ENCODE data around the gene HSPA4.
"Not testable (repeated sequence)": the region's sequence is repeated elsewhere in the genome, so short reads cannot be mapped to it uniquely, and the experiment has no call there.

HSPA4 gene

DNA sequence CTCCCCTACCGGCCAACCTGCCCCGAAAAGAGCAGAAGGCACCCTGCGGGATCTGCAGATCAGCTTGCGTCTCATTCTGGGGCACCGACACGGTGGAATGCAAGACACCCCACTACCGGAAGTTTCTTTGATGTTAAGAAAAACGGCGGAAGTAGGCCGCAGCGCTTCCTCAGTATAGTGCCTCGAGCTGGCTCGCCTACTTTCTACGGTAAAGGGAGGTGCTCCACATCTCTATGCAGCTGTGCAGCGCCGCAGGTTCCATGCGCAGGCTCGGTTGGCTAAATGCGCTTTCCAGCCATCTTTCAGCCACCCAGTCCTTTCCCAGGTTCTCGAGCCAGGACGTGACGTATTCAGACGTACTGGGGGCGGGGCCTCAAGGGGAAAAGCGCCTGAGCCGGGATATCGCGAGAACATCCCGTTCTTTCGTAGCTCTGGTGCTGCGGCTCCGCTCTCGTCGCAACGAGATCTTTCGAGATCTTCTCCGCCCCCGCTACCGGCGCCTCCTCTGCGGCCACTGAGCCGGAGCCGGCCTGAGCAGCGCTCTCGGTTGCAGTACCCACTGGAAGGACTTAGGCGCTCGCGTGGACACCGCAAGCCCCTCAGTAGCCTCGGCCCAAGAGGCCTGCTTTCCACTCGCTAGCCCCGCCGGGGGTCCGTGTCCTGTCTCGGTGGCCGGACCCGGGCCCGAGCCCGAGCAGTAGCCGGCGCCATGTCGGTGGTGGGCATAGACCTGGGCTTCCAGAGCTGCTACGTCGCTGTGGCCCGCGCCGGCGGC is at the start of gene HSPA4:
TSS of gene HSPA4 (plus strand) at position 472 of the 775 bp plus-strand sequence. CDS start at position 710, 238 bp downstream.
- DNase-seq (ENCODE audit: low read depth in 2 of 2), result peak; percentile 96

DNA sequence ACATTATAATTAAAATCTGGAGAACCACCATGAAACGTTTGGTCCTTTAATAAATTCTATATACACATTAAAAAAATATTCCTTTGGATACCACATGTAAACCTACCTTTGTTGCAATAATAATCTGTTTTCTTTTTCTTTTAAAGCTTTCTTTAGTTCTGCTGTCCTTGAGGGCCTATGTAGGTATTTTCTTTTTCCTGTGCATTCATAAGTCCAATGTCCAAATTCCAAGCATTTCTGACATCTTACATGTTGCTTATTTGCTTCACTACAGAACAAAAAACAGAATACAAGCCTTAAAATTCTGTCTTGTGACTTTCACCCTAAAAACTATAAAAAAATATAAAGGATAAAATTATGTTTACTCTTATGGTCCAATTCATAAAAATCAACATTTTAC is 45.2 kb upstream of the HSPA4 start:
- DNase-seq (ENCODE audit: low read depth in 2 of 2), result no peak

DNA sequence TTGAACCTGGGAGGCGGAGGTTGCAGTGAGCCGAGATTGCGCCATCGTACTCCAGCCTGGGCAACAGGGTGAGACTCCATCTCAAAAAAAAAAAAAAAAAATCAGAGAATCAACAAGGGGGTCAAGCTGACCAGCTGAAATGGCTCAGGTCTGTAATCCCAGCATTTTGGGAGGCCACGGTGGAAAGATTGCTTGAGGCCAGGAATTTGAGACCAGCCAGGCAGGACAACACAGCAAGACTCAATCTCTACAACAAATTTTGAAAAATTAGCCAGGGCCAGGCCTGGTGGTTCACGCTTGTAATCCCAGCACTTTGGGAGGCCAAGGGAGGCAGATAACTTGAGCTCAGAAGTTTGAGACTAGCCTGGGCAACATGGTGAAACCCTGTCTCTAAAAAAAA is 43.4 kb upstream of the HSPA4 start:
- not testable (repeated sequence) for DNase-seq (ENCODE audit: low read depth in 2 of 2)

DNA sequence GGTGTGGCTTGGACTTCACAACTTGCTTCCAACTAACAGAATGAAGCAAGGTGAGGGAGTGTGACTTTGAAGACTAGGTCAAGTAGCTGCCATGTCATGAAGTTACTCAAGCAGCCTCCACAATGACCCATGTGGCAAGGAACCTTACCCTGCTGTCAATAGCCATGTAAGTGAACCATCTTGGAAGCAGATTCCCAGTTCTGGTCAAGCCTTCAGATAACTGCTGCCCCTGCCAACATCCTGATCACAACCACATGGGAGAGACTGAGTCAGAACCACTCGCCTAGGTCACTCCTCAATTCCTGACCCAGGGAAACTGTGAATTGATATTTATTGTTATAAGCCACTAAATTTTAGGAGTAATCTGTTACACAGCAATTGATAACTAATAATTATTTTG is 36.3 kb upstream of the HSPA4 start:
- no peak for DNase-seq (ENCODE audit: low read depth in 2 of 2)

DNA sequence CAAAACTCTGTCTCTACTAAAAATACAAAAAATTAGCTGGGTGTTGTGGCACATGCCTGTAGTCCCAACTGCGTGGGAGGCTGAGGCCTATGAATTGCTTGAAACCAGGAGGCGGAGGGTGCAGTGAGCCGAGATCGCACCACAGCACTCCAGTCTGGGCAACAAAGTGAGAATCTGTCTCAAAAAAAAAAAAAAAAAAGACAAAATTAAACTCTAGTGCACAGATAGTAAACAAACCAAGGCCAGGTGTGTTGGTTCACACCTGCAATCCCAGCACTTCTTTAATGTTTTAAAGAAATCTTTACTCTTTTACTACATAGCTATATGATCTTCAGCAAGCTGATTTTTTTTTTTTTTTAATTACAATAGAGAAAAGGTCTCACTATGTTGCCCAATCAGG is 33.8 kb upstream of the HSPA4 start:
- DNase-seq (ENCODE audit: low read depth in 2 of 2), result no peak

DNA sequence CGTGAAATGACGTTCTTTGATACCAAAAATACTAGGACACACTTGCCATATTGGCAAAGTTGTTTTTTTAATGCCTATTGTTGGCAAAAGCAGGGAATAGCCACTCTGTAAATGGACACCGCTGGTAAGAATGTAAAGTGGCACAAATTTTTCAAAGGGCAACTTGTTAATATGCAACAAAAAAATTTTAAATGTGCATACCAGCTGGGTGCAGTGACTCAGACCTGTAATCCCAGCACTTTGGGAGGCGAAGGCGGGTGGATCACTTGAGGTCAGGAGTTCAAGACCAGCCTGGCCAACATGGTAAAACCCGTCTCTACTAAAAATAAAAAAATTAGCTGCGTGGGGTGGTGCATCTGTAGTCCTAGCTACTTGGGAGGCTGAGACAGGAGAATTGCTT is 32.3 kb upstream of the HSPA4 start:
- not testable (repeated sequence) for DNase-seq (ENCODE audit: low read depth in 2 of 2)

DNA sequence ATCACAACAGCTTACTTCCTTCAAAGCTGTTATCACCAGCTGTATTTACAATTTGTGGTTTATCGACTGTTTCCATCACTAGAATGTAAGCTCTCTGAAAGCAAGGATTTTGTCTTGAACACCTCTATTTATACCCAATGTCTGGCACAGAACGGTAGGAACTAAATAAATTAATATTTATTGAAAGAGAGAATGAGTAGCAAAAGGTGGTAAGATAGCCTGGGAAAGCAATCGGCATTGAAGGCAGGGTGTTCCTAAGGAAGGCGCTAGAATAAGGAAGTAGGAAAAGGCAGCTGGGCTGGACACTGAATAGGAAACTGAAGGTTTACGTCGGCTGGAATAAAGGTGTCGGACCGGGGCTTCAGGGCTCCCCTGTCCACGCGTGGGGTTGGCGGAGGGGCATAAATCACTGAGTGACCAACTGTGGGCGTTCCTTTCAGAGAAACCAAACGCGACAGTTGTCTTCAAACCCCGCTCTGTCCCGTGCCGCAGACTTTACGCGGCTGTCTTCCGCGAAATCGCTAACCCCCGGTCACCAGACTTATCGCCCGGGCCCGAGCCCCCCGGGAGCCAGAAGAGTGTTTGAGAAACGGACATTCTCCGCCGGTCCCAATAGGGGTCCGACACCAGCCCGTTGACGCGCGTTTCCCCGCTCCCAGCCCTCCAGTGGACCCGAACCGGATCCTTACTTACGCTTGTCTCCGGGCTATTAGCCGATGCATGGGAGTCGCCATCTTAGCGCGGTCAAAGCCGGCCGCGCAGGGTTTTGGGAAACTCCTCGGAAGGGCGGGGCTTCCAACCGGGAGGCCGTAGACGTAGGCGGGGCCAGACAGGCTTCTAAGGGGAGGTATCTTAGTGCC is 25.8 kb upstream of the HSPA4 start, which contains the start of gene ZCCHC10:
TSS of gene ZCCHC10 (minus strand) at position 746 of the 860 bp plus-strand sequence. CDS start at position 734, 12 bp downstream.
- peak; percentile 84 to 89 for DNase-seq (ENCODE audit: low read depth in 2 of 2)

DNA sequence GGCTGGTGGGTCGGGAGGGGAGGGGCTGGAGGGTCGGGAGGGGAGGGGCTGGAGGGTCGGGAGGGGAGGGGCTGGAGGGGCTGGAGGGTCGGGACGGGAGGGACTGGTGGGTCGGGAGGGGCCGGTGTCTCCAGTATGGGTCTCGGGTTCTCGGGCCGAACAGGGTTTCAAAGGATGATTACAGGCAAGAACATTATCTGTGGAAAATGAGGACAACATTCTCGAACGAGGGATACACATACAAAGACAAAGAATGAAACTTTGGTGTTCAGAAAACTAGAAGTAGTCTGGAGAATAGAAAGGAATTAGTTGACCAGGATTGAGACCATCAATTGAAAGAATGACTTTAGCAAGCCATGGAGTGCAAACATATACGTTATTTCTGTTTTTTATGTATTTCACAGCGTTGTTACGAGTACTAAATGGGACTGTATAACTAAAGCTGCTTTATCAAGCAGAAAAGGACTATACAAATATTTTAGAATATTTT is 25.1 kb upstream of the HSPA4 start:
- no peak for DNase-seq (ENCODE audit: low read depth in 2 of 2)

DNA sequence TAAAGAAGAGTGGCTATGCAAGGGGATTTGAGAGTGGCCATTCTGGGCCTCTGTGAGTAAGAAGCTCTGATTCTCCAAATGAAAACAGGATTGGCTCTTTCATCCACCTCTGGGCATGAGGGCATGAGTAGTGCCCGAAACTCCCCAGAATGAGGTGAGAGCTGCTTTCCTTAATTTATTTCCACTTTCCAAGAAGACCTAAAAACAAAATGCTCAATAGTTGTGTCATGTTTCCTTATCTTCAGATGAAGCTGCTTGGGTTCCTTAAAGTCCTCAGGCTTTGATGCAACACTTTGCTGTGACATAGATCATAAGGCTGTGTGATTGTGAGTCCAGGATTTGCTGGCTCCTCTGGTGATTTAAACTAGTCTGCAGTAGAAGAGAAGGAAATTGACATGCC is 22.4 kb upstream of the HSPA4 start:
- DNase-seq (ENCODE audit: low read depth in 2 of 2), result no peak

DNA sequence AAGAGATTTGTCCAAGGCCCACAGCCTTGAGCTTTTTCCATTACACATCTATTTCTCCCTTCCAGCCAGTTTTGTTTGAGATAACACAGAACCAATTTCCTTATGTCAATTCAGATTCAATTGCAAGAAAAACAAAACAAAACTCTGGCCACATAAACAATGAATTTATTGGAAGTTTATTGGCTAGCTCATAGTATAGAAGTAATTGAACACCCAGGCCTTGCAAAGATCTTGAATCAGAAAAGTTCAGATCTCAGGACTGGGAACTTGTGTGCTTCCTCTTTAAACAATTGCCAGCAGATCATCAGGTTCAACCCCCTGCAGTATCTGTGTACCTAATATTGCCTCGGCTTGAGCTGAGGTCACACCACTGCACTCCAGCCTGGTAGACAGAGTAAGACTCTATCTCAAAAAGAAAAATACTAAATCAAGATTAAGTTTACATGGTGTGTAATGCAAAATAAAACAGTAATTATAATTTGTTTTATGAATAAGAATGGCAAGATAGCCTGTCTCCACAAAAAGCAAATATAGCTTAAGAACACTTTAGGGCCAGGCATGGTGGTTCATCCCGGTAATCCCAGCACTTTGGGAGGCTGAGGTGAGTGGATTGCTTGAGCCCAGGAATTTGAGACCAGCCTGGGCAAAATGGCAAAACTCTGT is 21.3 kb upstream of the HSPA4 start:
- no peak for DNase-seq (ENCODE audit: low read depth in 2 of 2)

DNA sequence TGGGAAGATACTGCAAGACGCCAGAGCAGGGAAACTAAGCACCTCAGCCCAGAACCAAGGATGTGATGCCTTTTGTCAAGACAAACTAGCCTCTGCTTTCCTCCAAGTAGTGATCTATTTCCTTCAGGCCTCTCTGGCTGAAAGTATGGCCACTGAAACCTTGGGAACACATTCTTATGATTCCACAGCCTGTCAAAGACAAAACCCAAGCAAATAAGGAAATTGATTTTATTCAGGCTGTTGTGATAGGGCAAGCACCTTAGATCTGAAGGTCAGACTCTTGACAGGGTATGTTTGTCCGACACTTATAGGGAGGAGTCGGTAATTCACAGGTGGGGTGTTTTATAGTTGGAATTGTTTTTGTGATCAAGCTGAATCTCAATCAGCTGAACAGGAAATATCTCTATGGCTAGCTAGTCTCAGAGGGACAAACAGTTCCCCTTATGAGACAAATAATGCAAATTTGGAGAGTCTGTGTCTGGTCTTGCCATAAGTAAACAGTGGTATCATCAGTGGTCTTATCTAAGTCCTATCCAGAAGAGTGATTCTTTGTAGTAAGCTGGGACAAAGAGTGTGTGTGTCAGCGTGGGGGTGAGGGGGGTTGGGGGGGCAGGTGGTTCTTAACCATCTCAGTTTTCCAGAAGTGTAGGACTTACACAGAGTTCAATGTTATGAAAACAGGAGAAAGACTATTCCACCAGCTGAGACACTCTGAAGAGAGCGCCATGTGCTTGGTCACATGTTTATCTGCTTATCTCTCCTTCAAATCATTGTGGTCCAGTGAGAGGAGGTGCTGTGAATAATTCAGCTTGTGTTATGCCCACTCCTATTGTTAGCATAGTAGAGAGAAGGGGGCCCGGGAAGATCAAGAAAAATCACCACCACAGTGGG is 18.7 kb upstream of the HSPA4 start:
- no peak for DNase-seq (ENCODE audit: low read depth in 2 of 2)

DNA sequence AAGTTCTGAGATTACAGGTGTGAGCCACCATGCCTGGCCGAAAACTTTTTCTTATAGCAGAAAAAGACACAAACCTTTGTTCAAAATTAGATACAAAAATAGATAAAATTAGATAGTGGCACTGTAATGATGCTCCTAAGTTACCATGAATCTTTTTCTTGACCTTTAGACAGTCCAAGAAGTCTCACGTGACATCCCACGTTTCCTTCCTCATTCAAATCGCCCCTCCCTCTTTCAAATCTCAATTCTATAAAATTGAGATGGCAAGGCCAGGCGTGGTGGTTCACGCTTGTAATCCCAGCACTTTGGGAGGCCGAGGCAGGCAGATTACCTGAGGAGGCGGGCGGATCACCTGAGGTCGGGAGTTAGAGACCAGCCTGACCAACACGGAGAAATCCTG is 17.7 kb upstream of the HSPA4 start:
- DNase-seq (ENCODE audit: low read depth in 2 of 2), result no peak

DNA sequence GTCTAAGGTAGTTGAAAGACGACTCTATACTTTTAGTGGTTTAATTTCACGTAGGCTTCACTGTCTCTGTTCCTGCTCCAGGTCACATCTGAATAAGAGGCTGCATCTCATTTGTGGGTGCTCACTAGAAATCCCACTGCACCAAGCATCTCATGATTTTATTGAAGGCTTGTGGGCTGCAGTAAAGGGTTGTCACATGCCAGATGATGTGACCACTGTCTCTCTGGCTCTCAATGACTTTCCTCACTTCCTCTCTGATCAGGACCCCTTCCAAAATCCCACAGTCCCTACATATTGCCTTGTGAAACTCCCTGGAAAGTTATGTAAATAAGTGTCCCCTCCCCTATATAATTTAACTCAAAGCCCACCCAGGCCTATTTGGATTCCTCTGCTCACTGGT is 16.6 kb upstream of the HSPA4 start:
- DNase-seq (ENCODE audit: low read depth in 2 of 2), result no peak

DNA sequence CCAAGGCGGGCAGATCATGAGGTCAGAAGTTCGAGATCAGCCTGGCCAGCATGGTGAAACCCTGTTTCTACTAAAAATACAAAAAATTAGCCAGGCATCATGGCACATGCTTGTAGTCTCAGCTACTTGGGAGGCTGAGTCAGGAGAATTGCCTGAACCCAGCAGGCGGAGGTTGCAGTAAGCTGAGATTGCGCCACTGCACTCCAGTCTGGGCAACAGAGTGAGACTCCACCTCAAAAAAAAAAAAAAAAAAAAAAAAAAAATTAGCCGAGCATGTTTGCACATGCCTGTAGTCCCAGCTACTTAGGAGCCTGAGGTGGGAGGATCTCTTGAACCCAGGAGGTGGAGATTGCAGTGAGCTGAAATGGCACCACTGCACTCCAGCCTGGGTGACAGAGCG is 15.1 kb upstream of the HSPA4 start:
- not testable (repeated sequence) for DNase-seq (ENCODE audit: low read depth in 2 of 2)

DNA sequence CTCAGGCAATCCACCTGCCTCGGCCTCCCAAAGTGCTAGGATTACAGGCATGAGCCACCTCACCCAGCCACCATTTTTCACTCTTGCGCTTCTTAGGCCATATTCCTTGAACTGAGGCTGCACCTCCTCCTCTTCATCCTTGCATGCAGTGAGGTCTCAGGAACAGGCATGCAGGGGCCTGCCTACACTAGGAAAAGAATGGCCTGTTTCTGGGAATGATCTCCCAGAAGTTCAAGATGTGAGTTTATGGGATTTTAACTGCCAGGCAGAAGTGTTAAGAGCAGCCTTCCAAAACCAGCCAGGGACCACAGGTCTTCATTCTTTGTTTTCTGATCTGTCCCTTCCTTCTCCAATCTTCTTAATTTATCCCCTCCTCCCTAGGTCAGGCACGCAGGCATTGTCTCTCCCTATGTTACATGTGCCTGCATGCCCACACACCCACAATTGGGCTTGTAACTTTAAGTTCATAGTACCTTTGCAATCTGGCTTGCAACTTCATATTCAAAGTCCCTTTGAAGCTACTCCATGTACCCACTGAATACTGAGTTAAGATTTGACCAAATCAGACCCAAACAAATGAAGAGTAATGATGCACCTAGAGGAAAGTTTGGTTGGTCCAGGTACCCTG is 10.5 kb upstream of the HSPA4 start:
- DNase-seq (ENCODE audit: low read depth in 2 of 2), result no peak

DNA sequence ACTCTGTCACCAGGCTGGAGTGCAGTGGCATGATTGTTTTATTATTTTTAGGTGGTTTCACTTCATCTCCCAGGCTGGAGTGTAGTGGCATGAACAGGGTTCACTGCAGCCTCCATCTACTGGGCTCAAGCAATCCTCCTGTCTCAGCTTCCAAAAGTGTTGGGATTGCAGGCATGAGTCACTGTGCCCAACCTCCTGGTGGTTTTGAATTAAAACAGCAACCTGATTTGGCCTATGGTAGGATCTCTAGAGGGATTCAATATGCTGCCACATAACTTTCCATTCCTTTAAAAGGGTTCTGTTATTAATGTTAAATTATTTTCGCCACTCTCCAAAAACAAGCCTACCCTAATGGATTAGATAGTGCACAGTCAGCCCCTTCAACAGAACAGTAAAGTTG is 9.9 kb upstream of the HSPA4 start:
- DNase-seq (ENCODE audit: low read depth in 2 of 2), result no peak

DNA sequence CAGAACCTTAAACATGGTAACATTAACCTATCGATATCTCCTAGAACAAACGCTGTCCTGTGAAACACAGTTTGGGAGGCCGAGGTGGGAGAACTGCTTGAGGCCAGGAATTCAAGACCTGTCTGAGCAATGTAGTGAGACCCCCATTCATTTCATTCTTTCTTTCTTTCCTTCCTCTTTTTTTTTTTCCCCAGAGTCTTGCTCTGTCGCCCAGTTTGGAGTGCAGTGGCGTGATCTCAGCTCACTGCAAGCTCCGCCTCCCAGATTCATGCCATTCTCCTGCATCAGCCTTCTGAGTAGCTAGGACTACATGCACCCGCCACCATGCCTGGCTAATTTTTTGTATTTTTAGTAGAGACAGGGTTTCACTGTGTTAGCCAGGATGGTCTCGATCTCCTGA is 5.3 kb upstream of the HSPA4 start:
- not testable (repeated sequence) for DNase-seq (ENCODE audit: low read depth in 2 of 2)

DNA sequence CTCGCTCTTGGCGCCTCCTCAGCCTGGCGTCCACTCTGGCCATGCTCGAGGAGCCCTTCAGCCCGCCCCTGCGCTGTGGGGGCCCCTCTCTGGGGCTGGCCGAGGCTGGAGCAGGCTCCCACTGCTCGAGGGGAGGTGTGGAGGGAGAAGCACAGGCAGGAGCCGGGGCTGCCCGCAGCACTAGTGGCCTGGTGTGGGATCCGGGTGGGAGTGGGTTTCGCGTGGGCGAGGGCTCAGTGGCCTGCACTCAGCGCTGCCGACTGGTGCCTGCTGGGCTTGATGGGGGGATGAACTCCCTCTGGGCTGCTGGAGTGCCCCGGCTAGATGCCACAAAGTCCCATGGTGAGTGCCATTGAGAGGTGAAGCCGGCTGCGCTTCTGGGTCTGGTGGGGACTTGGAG is 4.4 kb upstream of the HSPA4 start:
- DNase-seq (ENCODE audit: low read depth in 2 of 2), result no peak

DNA sequence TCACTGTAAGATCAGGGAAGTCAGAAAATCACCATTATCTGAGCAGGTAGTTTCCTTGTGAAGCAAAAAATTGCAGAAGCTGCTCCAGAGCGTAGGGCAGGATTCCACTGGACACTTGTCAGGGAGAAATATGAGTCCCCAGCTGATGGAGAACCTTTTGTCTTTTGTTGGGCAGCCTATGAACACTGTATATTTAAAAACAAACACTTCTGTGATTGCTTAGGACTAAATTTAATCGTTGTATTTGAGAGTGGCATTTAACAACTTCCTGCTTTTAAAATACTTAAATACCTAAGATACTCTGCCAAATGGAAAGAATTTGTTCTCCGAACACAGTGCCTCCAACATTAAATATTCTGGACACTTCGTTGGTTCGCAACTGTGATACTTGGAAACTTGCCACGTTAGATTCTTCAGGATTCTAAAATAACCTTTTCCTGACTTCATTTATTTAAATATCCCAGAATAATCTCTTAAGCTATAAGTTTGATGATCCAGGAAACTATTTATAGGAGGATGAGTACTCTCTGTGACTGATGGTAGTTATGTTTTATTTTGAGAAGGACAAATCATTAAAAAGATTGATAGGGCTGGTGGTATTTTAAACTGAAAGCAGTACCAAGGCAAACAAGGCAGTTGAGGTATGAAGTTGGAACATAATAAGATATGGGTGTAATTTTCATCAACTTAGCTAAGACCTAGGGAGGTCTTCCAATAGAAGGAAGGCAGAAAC is 2.7 kb upstream of the HSPA4 start:
- DNase-seq (ENCODE audit: low read depth in 2 of 2), result no peak

DNA sequence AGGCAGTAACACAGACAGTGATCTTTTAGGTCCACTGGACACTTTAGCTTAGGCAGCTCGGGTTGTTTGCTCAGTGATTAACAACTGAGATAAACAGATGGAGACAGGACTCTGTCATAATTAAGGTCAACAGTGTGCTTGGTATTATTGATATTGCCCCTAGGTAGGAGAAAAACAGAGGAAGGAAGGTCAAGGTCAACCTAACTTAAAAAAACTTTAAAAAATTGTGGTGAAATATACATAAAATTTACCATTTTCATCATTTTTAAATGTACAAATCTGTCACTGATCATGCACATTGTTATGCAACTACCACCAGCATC is 2.1 kb upstream of the HSPA4 start:
- no peak for DNase-seq (ENCODE audit: low read depth in 2 of 2)

Data from stimulated activated CD8-positive, alpha-beta memory T cell treated with anti-CD3 and anti-CD28 coated beads, Interleukin-7, amount 100 ng/mL, for 4 hours (primary cell).